Lung (tissue), 12 donors: Measurements from ENCODE around the gene TBATA. TPM values are rescaled to one million over a fixed set of nuclear protein-coding genes. Genes with fewer than 3 reads are reported as not detected.
A peak's percentile ranks its signal among the peaks of the same experiment; 100 is the strongest.

Source experiments
- ATAC-seq: fragments of 200-7000 bp; cut with Tn5 transposase; one replicate; pipeline ENCODE4 v1.9.1; 2020; ENCODE audit warnings: moderate number of reproducible peaks; ENCODE audit not compliant: insufficient read depth, low FRiP score
- DNase-seq, 3 donors: peaks; one replicate each; pipeline ENCODE4 v3.0.0-alpha.2; 2013 to 2017
- H3K27ac ChIP-seq, 2 donors: one replicate each; pipeline ENCODE4 v1.5.1; 2013; ENCODE audit warnings: mild to moderate bottlenecking in 2 of 2, moderate library complexity in 2 of 2, control low read depth in 1 of 2, inconsistent platforms in 1 of 2, low read depth in 1 of 2, low read length in 1 of 2
- H3K27me3 ChIP-seq, 3 donors: one replicate each; pipeline ENCODE4 v1.5.1; 2013; ENCODE audit warnings: low read length in 2 of 3; ENCODE audit not compliant: control insufficient read depth in 3 of 3, insufficient read depth in 3 of 3
- H3K36me3 ChIP-seq, 4 donors: one replicate each; pipeline ENCODE4 v1.5.1; 2013; ENCODE audit warnings: low read length in 4 of 4, mild to moderate bottlenecking in 1 of 4, moderate library complexity in 1 of 4; ENCODE audit not compliant: control insufficient read depth in 4 of 4, insufficient read depth in 4 of 4
- H3K4me1 ChIP-seq, 5 donors: one replicate each; pipeline ENCODE4 v1.5.1; 2013; ENCODE audit warnings: low read length in 5 of 5, mild to moderate bottlenecking in 2 of 5, moderate library complexity in 1 of 5; ENCODE audit not compliant: control insufficient read depth in 5 of 5, insufficient read depth in 5 of 5
- H3K4me3 ChIP-seq: one replicate; pipeline ENCODE4 v1.5.1; 2013; ENCODE audit warnings: mild to moderate bottlenecking, control low read depth, moderate library complexity
- H3K9ac ChIP-seq, 2 donors: one replicate each; pipeline ENCODE4 v1.5.1; 2013; ENCODE audit warnings: low read length in 2 of 2, control low read depth in 1 of 2; ENCODE audit not compliant: insufficient read depth in 1 of 2
- H3K9me3 ChIP-seq, 4 donors: one replicate each; pipeline ENCODE4 v1.5.1; 2013; ENCODE audit warnings: low read length in 3 of 4, mild to moderate bottlenecking in 1 of 4, moderate library complexity in 1 of 4; ENCODE audit not compliant: control insufficient read depth in 4 of 4, insufficient read depth in 3 of 4
- CTCF ChIP-seq: IDR thresholded peaks from 2 replicates; pipeline ENCODE4 v1.5.1; 2012; ENCODE audit warnings: mild to moderate bottlenecking; ENCODE audit errors: control extremely low read depth, extremely low read depth
- WGBS, 2 donors: extraction: QIAGEN DNeasy Blood & Tissue Kit; methylation state at CpG; one replicate each; pipeline ENCODE4 v1.1.7; 2013; 5-methylcytosine and 5-hydroxymethylcytosine counted together
- polyA plus RNA-seq, 2 donors: library from polyadenylated mRNA; stranded (reverse); fragments of 200-250 nt; gene quantifications; one replicate each; pipeline ENCODE4 v1.2.1, GENCODE V29; 2013
- total RNA-seq, 2 donors: library from RNA; depleted of rRNA in 1 of 2; stranded (reverse); fragments of >200 nt in 1 of 2; gene quantifications; one replicate each; pipeline ENCODE4 v1.2.1, GENCODE V29; 2014 to 2021
- donor health status: control.
- donor health status: control.
- donor health status: Bipolar disorder and iron deficiency.
- donor health status: healthy.
- donor health status: DM: yes; HTN: yes; CAD: no.

The TBATA gene
- total and polyA plus RNA-seq, 4 donors: not detected

DNA sequence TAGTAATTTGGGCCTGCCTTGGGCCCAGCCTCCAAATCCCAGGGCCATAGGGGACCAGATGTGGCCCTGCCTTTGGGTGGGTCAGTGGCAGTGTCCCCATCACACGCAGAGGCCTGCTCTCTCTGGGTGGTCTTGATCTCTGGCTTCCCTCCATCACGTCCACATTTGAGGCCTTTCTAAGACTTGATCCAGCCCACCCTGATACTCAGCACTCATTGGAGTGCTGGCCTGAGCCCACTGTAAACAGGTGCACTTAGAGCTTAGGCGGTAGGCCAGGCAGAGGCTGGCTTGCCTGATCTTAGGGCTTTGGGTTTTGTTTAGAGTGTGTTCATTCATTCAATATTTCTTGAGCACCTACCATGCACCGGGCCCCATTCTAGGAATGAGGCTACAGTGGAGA, 52.6 kb downstream of the TBATA start:
- no peak overlapping the region for H3K4me3 ChIP-seq
- WGBS, 2 donors: 96 to 98% methylated on average over 4 of the region's 4 CpGs
- H3K27me3 ChIP-seq: no peaks in the 10 kb centered on the region
- no peaks in the 10 kb centered on the region for H3K36me3 ChIP-seq
- TF ChIP-seq CTCF: no peak
- peaks cover 0 to 8% (median 5%) of the 10 kb centered on the region in 5 donors for H3K4me1 ChIP-seq
- DNase-seq (no peak), ATAC-seq (no peak)
- no peak overlapping the region for H3K27ac ChIP-seq
- H3K9me3 ChIP-seq: peaks cover 0 to 3% (median 0%) of the 10 kb centered on the region in 4 donors
- no peak overlapping the region for H3K9ac ChIP-seq

DNA sequence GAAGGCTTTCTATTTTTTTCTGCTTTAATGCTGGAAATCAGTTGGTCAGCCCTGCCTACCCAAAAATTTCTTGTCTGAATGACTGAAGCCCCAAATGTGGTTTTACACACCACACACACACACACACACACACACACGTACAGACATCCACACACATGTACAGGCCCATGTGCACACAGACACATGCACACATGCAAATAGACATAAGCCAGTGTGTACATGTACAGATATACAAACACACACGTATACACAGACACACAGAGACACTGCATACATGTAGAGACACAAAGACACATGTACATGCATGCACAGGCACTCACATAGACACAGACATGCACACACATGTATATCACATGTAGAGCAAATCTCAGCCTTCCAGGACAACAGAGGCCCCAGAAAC, 54.2 kb downstream of the TBATA start:
- ATAC-seq (no peak), DNase-seq (no peak)
- WGBS, 2 donors: 74 to 91% methylated on average over 2 of the region's 2 CpGs
- H3K4me3 ChIP-seq: no peak overlapping the region
- no peak for TF ChIP-seq CTCF
- no peak overlapping the region for H3K27ac ChIP-seq
- peaks cover 0 to 3% (median 0%) of the 10 kb centered on the region in 4 donors for H3K9me3 ChIP-seq
- H3K36me3 ChIP-seq: no peaks in the 10 kb centered on the region
- H3K9ac ChIP-seq: no peak overlapping the region
- H3K4me1 ChIP-seq: peaks cover 0 to 8% (median 5%) of the 10 kb centered on the region in 5 donors
- no peaks in the 10 kb centered on the region for H3K27me3 ChIP-seq

DNA sequence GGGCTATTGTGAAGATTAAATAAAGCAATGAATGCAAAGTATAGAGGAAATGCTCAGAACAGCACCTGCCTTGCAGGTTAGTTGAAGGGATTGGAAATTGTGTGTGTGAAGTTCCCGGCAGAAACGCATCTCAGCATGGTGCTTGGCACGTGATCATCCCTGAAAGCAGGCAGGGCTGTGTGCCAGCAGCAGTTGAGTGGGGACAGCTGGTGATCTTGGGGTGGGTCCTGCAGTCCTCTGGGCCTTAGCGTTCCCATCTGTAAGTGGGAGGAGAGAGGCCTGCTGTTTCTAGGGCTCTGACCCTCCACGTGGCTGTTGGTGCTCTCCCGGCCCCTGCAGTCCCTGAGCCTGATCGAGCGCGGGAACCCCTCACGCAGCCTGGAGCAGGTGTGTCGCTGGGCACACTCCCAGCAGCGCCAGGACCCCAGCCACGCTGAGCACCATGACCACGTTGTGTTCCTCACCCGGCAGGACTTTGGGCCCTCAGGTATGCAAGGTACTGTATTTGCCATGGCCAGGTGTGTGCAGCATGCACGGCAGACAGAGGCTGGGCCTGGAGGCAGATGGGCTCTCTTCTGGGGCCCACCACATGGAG, 55.3 kb downstream of the TBATA start:
- ATAC-seq (no peak), DNase-seq (peak; percentile 88 to 93 (median 91))
- no peak overlapping the region for H3K27ac ChIP-seq

More for the DNA sequence above, 55.3 kb downstream of the TBATA start:
- peaks cover 0 to 3% (median 0%) of the 10 kb centered on the region in 4 donors for H3K9me3 ChIP-seq
- H3K9ac ChIP-seq: no peak overlapping the region
- H3K4me3 ChIP-seq: no peak overlapping the region
- no peaks in the 10 kb centered on the region for H3K36me3 ChIP-seq
- WGBS, 2 donors: 76 to 86% methylated on average over 16 of the region's 16 CpGs
- TF ChIP-seq CTCF: no peak
- peaks cover 0 to 8% (median 5%) of the 10 kb centered on the region in 5 donors for H3K4me1 ChIP-seq
- no peaks in the 10 kb centered on the region for H3K27me3 ChIP-seq
